H1 (cell line): ENCODE measurements around the gene CIAO2B. TPM values are rescaled to one million over a fixed set of nuclear protein-coding genes. Genes with fewer than 3 reads are reported as not detected.

Experiments
- CTCF ChIA-PET: fragments of 300-600 bp; sonication (Branson Sonifier 250); formaldehyde crosslinking; loops from one replicate; lab custom pipeline; 2021; ENCODE audit not compliant: partially characterized antibody; lab: Charles Lee
- POLR2A ChIA-PET: fragments of 300-600 bp; sonication (Branson Sonifier 250); formaldehyde crosslinking; loops from one replicate; lab custom pipeline; 2021; ENCODE audit warnings: inconsistent platforms; ENCODE audit not compliant: partially characterized antibody; lab: Charles Lee
- DNase-seq, 2 experiments: peaks; one replicate each; pipeline versions ENCODE4 v3.0.0 to v3.0.0-alpha.2; 2010 to 2022; ENCODE audit warnings: low spot score in 2 of 2, low read depth in 1 of 2, mixed read lengths in 1 of 2
- FAIRE-seq: peaks from 2 replicates; lab custom pipeline; 2011; peaks lifted over from hg19 to GRCh38; lab: Jason Lieb, UNC
- H2AFZ ChIP-seq: 2 replicates; pipeline ENCODE4 v1.8.1; 2012; ENCODE audit warnings: low read length, inconsistent platforms
- H2AK5ac ChIP-seq: 2 replicates; pipeline ENCODE4 v1.6.1; 2013; ENCODE audit warnings: low read depth, low read length
- H2BK120ac ChIP-seq: replicated peaks from 2 replicates; pipeline ENCODE3; 2013; ENCODE audit warnings: low read depth, low read length, inconsistent platforms
- H2BK12ac ChIP-seq: 2 replicates; pipeline ENCODE4 v1.6.1; 2013; ENCODE audit warnings: low read depth, low read length
- H2BK15ac ChIP-seq: 2 replicates; pipeline ENCODE4 v1.6.1; 2013; ENCODE audit warnings: low read length
- H2BK20ac ChIP-seq: 2 replicates; pipeline ENCODE4 v1.6.1; 2013; ENCODE audit warnings: low read length
- H2BK5ac ChIP-seq: 2 replicates; pipeline ENCODE4 v1.6.1; 2013; ENCODE audit warnings: low read depth, low read length
- H3K14ac ChIP-seq: 2 replicates; pipeline ENCODE4 v1.6.1; 2013; ENCODE audit warnings: inconsistent platforms; ENCODE audit not compliant: insufficient read length
- H3K18ac ChIP-seq: 2 replicates; pipeline ENCODE4 v1.6.1; 2013; ENCODE audit warnings: low read length; ENCODE audit errors: extremely low read depth
- H3K23ac ChIP-seq: 2 replicates; pipeline ENCODE4 v1.6.1; 2013; ENCODE audit warnings: inconsistent platforms; ENCODE audit not compliant: insufficient read length
- H3K23me2 ChIP-seq: 2 replicates; pipeline ENCODE4 v1.6.1; 2013; ENCODE audit warnings: low read depth, low read length
- H3K27ac ChIP-seq: 2 replicates; pipeline ENCODE4 v1.6.1; 2011; ENCODE audit warnings: low read depth, low read length, inconsistent platforms
- H3K27me3 ChIP-seq, 4 experiments: replicated peaks in 1 of 4; 1 replicate in 1 of 4; 2 replicates in 3 of 4; pipeline versions ENCODE4 v1.6.1 to v1.8.1; 2011 to 2013; ENCODE audit warnings: low read length in 3 of 4, mild to moderate bottlenecking in 3 of 4, inconsistent platforms in 2 of 4, mixed read lengths in 2 of 4, moderate library complexity in 1 of 4; ENCODE audit not compliant: control insufficient read depth in 3 of 4, insufficient read depth in 3 of 4; ENCODE audit errors: extremely low read depth in 1 of 4
- H3K36me3 ChIP-seq, 4 experiments: 2 replicates each; pipeline versions ENCODE4 v1.6.1 to v1.8.1; 2011 to 2013; ENCODE audit warnings: mild to moderate bottlenecking in 4 of 4, low read length in 3 of 4, moderate library complexity in 2 of 4, control low read depth in 1 of 4, inconsistent platforms in 1 of 4; ENCODE audit not compliant: insufficient read depth in 4 of 4, control insufficient read depth in 2 of 4
- H3K4ac ChIP-seq: replicated peaks from 2 replicates; pipeline ENCODE3; 2013; ENCODE audit warnings: low read length, low read depth, mixed read lengths, inconsistent platforms; ENCODE audit not compliant: insufficient read length
- H3K4me1 ChIP-seq, 4 experiments: replicated peaks in 1 of 4; 1 replicate in 1 of 4; 2 replicates in 3 of 4; pipeline versions ENCODE4 v1.6.1 to v1.8.1; 2011 to 2013; ENCODE audit warnings: low read length in 3 of 4, inconsistent platforms in 2 of 4, mixed read lengths in 1 of 4; ENCODE audit not compliant: insufficient read depth in 4 of 4, control insufficient read depth in 3 of 4
- H3K4me2 ChIP-seq, 2 experiments: 2 replicates each; pipeline versions ENCODE4 v1.6.1 to v1.8.1; 2011 to 2013; ENCODE audit warnings: low read depth in 2 of 2, low read length in 2 of 2, control low read depth in 1 of 2, inconsistent platforms in 1 of 2, mild to moderate bottlenecking in 1 of 2; ENCODE audit not compliant: insufficient read depth in 1 of 2
- H3K4me3 ChIP-seq, 4 experiments: fragments of 200-600, 300-600 bp in 1 of 4; sonication (generic), shearing (Covaris generic), sonication (Bioruptor Twin) in 1 of 4; 2 replicates each; pipeline versions ENCODE4 v1.5.1 to v1.8.1; 2011 to 2016; ENCODE audit warnings: low read length in 4 of 4, low read depth in 3 of 4, control low read depth in 2 of 4, inconsistent platforms in 2 of 4, mild to moderate bottlenecking in 2 of 4, mixed read lengths in 1 of 4, moderate library complexity in 1 of 4; ENCODE audit not compliant: insufficient read depth in 2 of 4; ENCODE audit errors: extremely low read depth in 1 of 4
- H3K56ac ChIP-seq: replicated peaks from 2 replicates; pipeline ENCODE3; 2013; ENCODE audit warnings: low read depth, mild to moderate bottlenecking, mixed read lengths, low read length, inconsistent platforms; ENCODE audit not compliant: insufficient read length
- H3K79me1 ChIP-seq: 2 replicates; pipeline ENCODE4 v1.6.1; 2013; ENCODE audit warnings: low read depth, low read length, control low read depth
- H3K79me2 ChIP-seq, 2 experiments: 2 replicates each; pipeline versions ENCODE4 v1.6.1 to v1.8.1; 2012 to 2013; ENCODE audit warnings: low read length in 2 of 2, mild to moderate bottlenecking in 2 of 2, inconsistent platforms in 1 of 2; ENCODE audit not compliant: insufficient read depth in 2 of 2, control insufficient read depth in 1 of 2
- H3K9ac ChIP-seq, 4 experiments: replicated peaks in 1 of 4; 1 replicate in 1 of 4; 2 replicates in 3 of 4; pipeline versions ENCODE4 v1.6.1 to v1.8.1; 2011 to 2013; ENCODE audit warnings: low read depth in 3 of 4, low read length in 3 of 4, control low read depth in 2 of 4, mild to moderate bottlenecking in 2 of 4, moderate library complexity in 2 of 4, inconsistent platforms in 1 of 4; ENCODE audit errors: extremely low read depth in 1 of 4
- H3K9me3 ChIP-seq, 2 experiments: 2 replicates each; pipeline versions ENCODE4 v1.6.1 to v1.8.1; 2012 to 2013; ENCODE audit warnings: mild to moderate bottlenecking in 2 of 2, moderate library complexity in 2 of 2, control low read depth in 1 of 2, inconsistent platforms in 1 of 2, low read depth in 1 of 2, low read length in 1 of 2, mixed read lengths in 1 of 2; ENCODE audit not compliant: insufficient read depth in 2 of 2
- H4K20me1 ChIP-seq, 2 experiments: replicated peaks in 1 of 2; 2 replicates each; pipeline versions ENCODE3 to v1.8.1; 2011 to 2013; ENCODE audit warnings: inconsistent platforms in 2 of 2, low read length in 2 of 2, mild to moderate bottlenecking in 1 of 2; ENCODE audit not compliant: insufficient read depth in 2 of 2, control insufficient read depth in 1 of 2
- H4K5ac ChIP-seq: 2 replicates; pipeline ENCODE4 v1.6.1; 2013; ENCODE audit warnings: low read length, low read depth, mixed read lengths, inconsistent platforms; ENCODE audit not compliant: insufficient read length
- H4K8ac ChIP-seq: 2 replicates; pipeline ENCODE4 v1.8.0; 2013; ENCODE audit warnings: mild to moderate bottlenecking, moderate library complexity, low read length, inconsistent platforms; ENCODE audit not compliant: insufficient read depth; ENCODE audit errors: extremely low read depth
- H4K91ac ChIP-seq: replicated peaks from 2 replicates; pipeline ENCODE3; 2013; ENCODE audit warnings: low read length, mixed read lengths, inconsistent platforms; ENCODE audit not compliant: insufficient read length
- CTBP2 ChIP-seq: IDR thresholded peaks from 2 replicates; pipeline ENCODE4 v1.7.0; 2011; ENCODE audit warnings: borderline replicate concordance, mild to moderate bottlenecking, moderate library complexity, mixed read lengths, low read length; ENCODE audit not compliant: insufficient read depth, insufficient read length
- TAF7 ChIP-seq: optimal IDR thresholded peaks from 2 replicates; pipeline ENCODE3; 2011; ENCODE audit warnings: low read depth, mild to moderate bottlenecking, inconsistent platforms, low read length, moderate library complexity, borderline replicate concordance
- WGBS, 2 experiments: shearing (Covaris generic) in 1 of 2; methylation state at CpG; one replicate each; pipeline versions ENCODE4 v1.1.6 to v1.1.7; 2013 to 2015; ENCODE audit warnings: low lambda C conversion rate in 2 of 2, mixed read lengths in 2 of 2, inconsistent platforms in 1 of 2, low coverage in 1 of 2, missing lambda C conversion rate in 1 of 2; ENCODE audit not compliant: insufficient replicate concordance in 2 of 2, insufficient coverage in 1 of 2, insufficient read length in 1 of 2; ENCODE audit errors: extremely low coverage in 1 of 2, missing lambda C conversion rate in 1 of 2; 5-methylcytosine and 5-hydroxymethylcytosine counted together
- polyA plus RNA-seq, 7 experiments: library from polyadenylated mRNA; depleted of rRNA in 3 of 7; stranded (reverse) in 5 of 7; unstranded in 2 of 7; fragments of >200 nt in 5 of 7; fragments of 200-250 nt in 2 of 7; gene quantifications; 1 replicate in 5 of 7; 2 replicates in 1 of 7; 4 replicates in 1 of 7; pipeline versions ENCODE4 v1.2.1 to v1.2.3, GENCODE V29; 2011 to 2013; ENCODE audit warnings: missing spikeins in 2 of 7, mixed read lengths in 2 of 7
- total RNA-seq: library from RNA; stranded (reverse); fragmentation: NEBNext Ultra II Directional; extraction: Animal tissue kit (Norgen Biotek cat#: 25700); gene quantifications from 2 replicates; pipeline ENCODE4 v1.2.1, GENCODE V29; 2021

The CIAO2B gene
- total and polyA plus RNA-seq, 2 of the 8 experiments (the other 6 are each of a cell fraction or from before 2014, with no cell fraction given), result 65.6 to 248 TPM

DNA sequence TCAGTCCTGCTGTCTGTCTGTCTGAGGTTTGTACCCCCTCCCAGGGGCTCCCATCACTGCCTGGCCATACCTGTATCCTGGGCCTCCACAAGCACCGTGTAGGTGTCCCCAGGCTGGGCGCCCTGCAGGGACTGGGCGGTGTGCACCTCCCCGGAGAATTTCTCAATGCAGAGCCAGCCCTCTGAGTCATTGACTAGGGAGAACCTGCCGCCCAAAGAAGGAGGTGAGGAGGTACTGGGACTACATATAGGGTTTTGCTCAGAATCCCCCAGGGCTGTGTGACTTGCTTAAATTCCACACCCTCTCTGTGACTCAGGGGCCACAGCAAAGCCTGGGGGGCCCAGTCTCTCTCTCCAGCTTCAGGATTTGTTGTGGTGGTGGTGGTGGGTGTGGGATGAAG lies 23.1 kb downstream of the CIAO2B start:
- no peak overlapping the region for H2BK120ac ChIP-seq
- H3K27ac ChIP-seq, result no peak overlapping the region
- H2AFZ ChIP-seq, result no peak overlapping the region
- no peak overlapping the region for H2BK12ac ChIP-seq
- no peak overlapping the region for H3K9ac ChIP-seq
- POLR2A ChIA-PET, result interaction anchor here (0.7 to 1.7 kb wide), 2 partner anchors 13 to 25 kb away, joined by 3 to 5 read pairs; no protein-coding TSS in a partner anchor
- H2AK5ac ChIP-seq, result no peak overlapping the region
- H3K14ac ChIP-seq, result no peak overlapping the region
- H3K27me3 ChIP-seq, result no peaks in the 10 kb centered on the region; a peak in 3 of 7 replicates
- CTCF ChIA-PET, result interaction anchor here (0.5 to 42.0 kb wide), 12 partner anchors 5 to 262 kb away, joined by 3 to 1009 read pairs (median 9); partner anchors contain the start of genes CDH16, CES3, CIAO2B and PDP2
- no peak for TF ChIP-seq TAF7
- no peak for TF ChIP-seq CTBP2
- no peak overlapping the region for H3K4me2 ChIP-seq
- H3K23ac ChIP-seq, result no peak overlapping the region
- DNase-seq, result no peak
- no peak overlapping the region for H2BK5ac ChIP-seq
- H3K36me3 ChIP-seq, result no peaks in the 10 kb centered on the region
- no peak overlapping the region for H3K56ac ChIP-seq
- peaks cover 3% of the 10 kb centered on the region; the same call in 1 of the 2 replicates for H3K23me2 ChIP-seq
- no peak overlapping the region for H2BK15ac ChIP-seq
- no peaks in the 10 kb centered on the region for H3K79me1 ChIP-seq
- H2BK20ac ChIP-seq, result no peak overlapping the region
- FAIRE-seq, result no peak
- H4K91ac ChIP-seq, result no peak overlapping the region
- no peaks in the 10 kb centered on the region for H3K9me3 ChIP-seq
- H4K5ac ChIP-seq, result no peak overlapping the region
- peaks cover 0 to 4% of the 10 kb centered on the region in 2 experiments for H4K20me1 ChIP-seq
- H3K18ac ChIP-seq, result no peak overlapping the region
- WGBS, 2 experiments, result 92% methylated on average over 5 of the region's 5 CpGs; no CpG with 5 or more reads in 1 of the 2 experiments
- H3K4me1 ChIP-seq, result peaks cover 0 to 3% (median 0%) of the 10 kb centered on the region in 4 experiments; a peak in 1 of 7 replicates
- no peak overlapping the region for H3K4me3 ChIP-seq
- H3K4ac ChIP-seq, result no peak overlapping the region
- H3K79me2 ChIP-seq, result no peaks in the 10 kb centered on the region
- H4K8ac ChIP-seq, result no peak overlapping the region
